Measurements from ENCODE around the gene CFAP74. TPM values are rescaled to one million over a fixed set of nuclear protein-coding genes. Genes with fewer than 3 reads are reported as not detected.

The CFAP74 gene
- total and polyA plus RNA-seq, 3 donors from 2014 or later = 16.4 to 25.5 (median 24.9) TPM

DNA sequence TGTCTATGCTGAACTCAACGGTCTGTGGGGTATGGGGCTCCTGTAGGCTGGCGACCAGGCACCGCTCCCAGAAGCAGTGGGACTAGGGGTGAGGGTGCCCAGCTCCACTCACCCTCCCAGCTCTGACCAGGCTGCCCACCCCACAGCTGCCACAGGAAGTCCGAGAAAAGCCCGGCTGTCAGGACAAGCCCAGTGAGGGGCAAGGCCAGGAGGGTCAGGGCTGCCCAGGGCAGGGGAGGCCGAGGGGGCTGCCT lies 81.0 kb downstream of the CFAP74 start:
- 86% methylated on average over 6 of the region's 6 CpGs; no CpG with 5 or more reads in 1 of the 2 donors for WGBS, 2 donors
- H3K4me3 ChIP-seq = no peak overlapping the region
- H3K9me3 ChIP-seq = no peaks in the 10 kb centered on the region
- H3K27ac ChIP-seq = no peak overlapping the region
- no peaks in the 10 kb centered on the region for H3K36me3 ChIP-seq (ENCODE audit: low read depth, missing control alignments)
- peaks cover 10% of the 10 kb centered on the region for H3K4me1 ChIP-seq
- no peak for DNase-seq
- intact Hi-C loops (cut with DNase I; ENCODE audit: low total_unique reads) = no loop called here
- H3K27me3 ChIP-seq = no peaks in the 10 kb centered on the region
- TF ChIP-seq POLR2A (IDR thresholded peaks at IDR 0.05) = no peak
- TF ChIP-seq, protein P1, sequence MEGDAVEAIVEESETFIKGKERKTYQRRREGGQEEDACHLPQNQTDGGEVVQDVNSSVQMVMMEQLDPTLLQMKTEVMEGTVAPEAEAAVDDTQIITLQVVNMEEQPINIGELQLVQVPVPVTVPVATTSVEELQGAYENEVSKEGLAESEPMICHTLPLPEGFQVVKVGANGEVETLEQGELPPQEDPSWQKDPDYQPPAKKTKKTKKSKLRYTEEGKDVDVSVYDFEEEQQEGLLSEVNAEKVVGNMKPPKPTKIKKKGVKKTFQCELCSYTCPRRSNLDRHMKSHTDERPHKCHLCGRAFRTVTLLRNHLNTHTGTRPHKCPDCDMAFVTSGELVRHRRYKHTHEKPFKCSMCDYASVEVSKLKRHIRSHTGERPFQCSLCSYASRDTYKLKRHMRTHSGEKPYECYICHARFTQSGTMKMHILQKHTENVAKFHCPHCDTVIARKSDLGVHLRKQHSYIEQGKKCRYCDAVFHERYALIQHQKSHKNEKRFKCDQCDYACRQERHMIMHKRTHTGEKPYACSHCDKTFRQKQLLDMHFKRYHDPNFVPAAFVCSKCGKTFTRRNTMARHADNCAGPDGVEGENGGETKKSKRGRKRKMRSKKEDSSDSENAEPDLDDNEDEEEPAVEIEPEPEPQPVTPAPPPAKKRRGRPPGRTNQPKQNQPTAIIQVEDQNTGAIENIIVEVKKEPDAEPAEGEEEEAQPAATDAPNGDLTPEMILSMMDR (IDR thresholded peaks at IDR 0.05) = no peak

DNA sequence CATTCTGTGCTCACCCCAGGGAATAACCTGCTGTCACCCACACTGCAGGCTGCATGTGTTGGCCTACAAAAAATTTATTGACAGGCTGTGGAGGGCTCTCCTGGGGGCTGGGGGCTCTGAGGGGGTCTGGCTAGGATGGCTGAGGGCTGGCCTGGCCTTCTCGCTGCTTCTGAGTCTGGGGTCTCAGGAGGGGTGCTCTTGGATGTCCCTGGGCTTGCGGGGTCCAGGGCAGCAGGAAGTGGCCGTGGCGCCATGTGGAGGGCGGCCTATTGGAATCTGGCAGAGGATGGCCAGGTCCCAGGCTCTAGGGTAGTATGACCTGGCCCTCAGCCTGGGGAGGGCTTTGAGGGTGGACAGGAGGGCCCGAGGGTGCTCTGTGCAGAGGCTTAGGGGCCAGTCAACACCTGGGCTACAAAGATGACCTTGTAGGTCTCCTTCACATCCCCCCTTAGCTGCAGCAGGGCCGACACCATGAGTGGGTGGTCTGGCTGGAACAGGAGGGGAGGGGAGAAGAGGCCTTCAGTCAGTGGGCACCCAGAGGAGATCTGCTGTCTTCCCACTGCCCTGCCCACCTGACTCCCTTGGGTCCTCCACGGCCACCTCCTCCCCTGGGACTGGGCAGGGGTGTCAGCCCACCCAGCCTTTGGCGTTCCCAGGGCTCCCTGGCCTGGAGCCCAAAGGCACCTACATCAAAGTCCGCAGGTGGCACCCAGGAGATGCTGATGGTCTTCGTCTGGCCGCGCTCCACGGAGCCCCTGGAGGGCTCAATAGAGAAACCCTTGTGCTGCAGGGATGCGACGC lies 81.5 kb downstream of the CFAP74 start:
- H3K27ac ChIP-seq = no peak overlapping the region
- peaks cover 13% of the 10 kb centered on the region for H3K4me1 ChIP-seq
- H3K9me3 ChIP-seq = no peaks in the 10 kb centered on the region
- H3K27me3 ChIP-seq = no peaks in the 10 kb centered on the region
- 93 to 100% methylated on average over 1 to 16 of the region's 16 CpGs for WGBS, 2 donors
- intact Hi-C loops (cut with DNase I; ENCODE audit: low total_unique reads) = no loop called here
- no peak overlapping the region for H3K4me3 ChIP-seq
- H3K36me3 ChIP-seq (ENCODE audit: low read depth, missing control alignments) = no peaks in the 10 kb centered on the region
- no peak for TF ChIP-seq POLR2A (IDR thresholded peaks at IDR 0.05)
- TF ChIP-seq, protein P1 (IDR thresholded peaks at IDR 0.05) = no peak
- no peak for DNase-seq

DNA sequence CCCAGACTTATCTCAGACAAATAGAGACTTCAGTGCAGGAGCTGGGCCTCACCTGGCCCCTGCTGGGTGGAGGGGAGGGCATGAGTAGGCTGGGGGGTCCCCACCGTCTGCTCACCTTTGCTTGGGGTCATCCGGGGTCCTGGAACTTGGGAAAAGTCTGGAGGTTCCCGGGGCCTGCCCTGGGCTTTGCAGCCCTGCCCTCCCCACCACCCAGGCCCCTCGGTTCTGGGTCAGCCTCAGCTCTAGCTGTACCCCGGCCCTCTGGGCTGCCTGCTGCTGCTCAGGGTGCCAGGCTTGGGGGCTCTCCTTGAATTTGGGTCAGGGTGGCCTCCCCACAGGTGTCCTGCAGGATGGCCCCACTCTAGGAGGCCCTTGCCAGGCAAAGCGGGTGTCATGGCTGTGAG lies 82.1 kb downstream of the CFAP74 start:
- Histone ChIP-seq H3K9me3 (no peaks in the 10 kb centered on the region), H3K27ac (no peak overlapping the region), H3K27me3 (no peaks in the 10 kb centered on the region), H3K4me1 (peaks cover 13% of the 10 kb centered on the region), H3K4me3 (no peak overlapping the region), H3K36me3 (ENCODE audit: low read depth, missing control alignments) (no peaks in the 10 kb centered on the region)
- no peak for DNase-seq
- intact Hi-C loops (cut with DNase I; ENCODE audit: low total_unique reads) = no loop called here
- TF ChIP-seq POLR2A (IDR thresholded peaks at IDR 0.05) = no peak
- TF ChIP-seq, protein P1 (IDR thresholded peaks at IDR 0.05) = no peak
- 83% methylated on average over 6 of the region's 6 CpGs; no CpG with 5 or more reads in 1 of the 2 donors for WGBS, 2 donors

DNA sequence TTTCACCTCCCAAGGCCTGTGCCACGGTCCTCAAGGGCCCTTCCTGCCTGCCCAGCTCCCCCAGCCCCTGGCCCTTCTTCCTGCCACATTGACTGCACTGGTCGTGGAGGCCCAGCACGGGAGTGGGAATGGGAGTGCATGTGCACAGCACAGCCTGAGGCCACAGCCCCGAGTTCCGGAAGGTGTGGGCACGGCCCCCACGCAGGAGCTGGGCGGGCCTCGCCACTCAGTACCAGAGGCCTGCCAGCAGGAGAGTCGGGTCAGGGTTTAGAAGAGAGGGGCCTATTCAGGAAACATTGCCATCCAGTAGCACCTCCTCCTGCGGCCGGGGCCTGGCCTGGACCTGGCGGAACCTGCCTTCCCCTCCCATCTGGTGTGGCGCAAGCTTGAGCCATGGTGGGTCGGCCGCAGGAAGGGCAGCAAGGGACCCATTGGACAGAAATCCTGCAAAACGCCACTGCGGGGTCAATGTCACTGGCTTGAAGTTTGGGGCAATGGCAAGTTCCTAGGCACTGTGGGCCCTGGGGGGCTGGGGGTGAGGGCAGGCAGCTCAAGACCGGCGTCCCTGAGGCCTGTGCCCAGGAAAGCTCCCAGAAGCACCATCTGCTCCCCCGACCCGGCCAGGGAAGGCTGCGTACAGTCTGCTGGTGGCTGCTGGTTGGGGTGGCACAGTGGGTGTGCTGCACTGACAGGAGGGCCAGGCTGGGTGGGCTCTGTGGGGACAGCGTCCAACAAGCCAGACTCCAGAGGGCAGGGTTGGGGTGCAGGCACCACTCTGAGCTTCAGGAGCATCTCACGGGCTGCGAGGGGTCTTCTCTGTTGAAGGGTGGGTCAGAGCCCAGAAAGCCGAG lies 82.8 kb downstream of the CFAP74 start:
- Histone ChIP-seq H3K4me3 (no peak overlapping the region), H3K9me3 (no peaks in the 10 kb centered on the region), H3K27me3 (no peaks in the 10 kb centered on the region), H3K36me3 (ENCODE audit: low read depth, missing control alignments) (no peaks in the 10 kb centered on the region), H3K4me1 (peaks cover 13% of the 10 kb centered on the region), H3K27ac (no peak overlapping the region)
- no peak for TF ChIP-seq POLR2A (IDR thresholded peaks at IDR 0.05)
- TF ChIP-seq, protein P1 (IDR thresholded peaks at IDR 0.05) = no peak
- DNase-seq = no peak
- intact Hi-C loops (cut with DNase I; ENCODE audit: low total_unique reads) = no loop called here
- WGBS, 2 donors = 79 to 82% methylated on average over 15 to 27 of the region's 27 CpGs

Data from testis (tissue), 3 donors.